Prostate gland (tissue), 2 donors: ENCODE measurements around the gene NALF2. TPM values are rescaled to one million over a fixed set of nuclear protein-coding genes. Genes with fewer than 3 reads are reported as not detected.

ENCODE experiments used
- DNase-seq: peaks from one replicate; pipeline ENCODE4 v3.0.0-alpha.2; 2019; ENCODE audit warnings: low spot score
- H3K27ac ChIP-seq, 2 donors: fragments of 200-600 bp; sonication (generic); 2 replicates each; pipeline ENCODE4 v1.5.1; 2017 to 2019
- H3K27me3 ChIP-seq: fragments of 200-600 bp; sonication (generic); replicated peaks from 2 replicates; pipeline ENCODE4 v1.5.1; 2019; ENCODE audit not compliant: insufficient read depth
- H3K36me3 ChIP-seq, 2 donors: fragments of 200-600 bp; sonication (generic); 1 replicate in 1 of 2; 2 replicates in 1 of 2; pipeline versions ENCODE4 v1.5.1 to v1.8.1; 2017 to 2019
- H3K4me1 ChIP-seq: fragments of 200-600 bp; sonication (generic); replicated peaks from 2 replicates; pipeline ENCODE4 v1.5.1; 2019
- H3K4me3 ChIP-seq, 2 donors: fragments of 200-600 bp; sonication (generic); 2 replicates each; pipeline ENCODE4 v1.5.1; 2017 to 2019
- H3K9me3 ChIP-seq: fragments of 200-600 bp; sonication (generic); 2 replicates; pipeline ENCODE4 v1.5.1; 2017
- CTCF ChIP-seq, 4 experiments: fragments of 200-600 bp in 2 of 4; fragments of 450-650 bp in 2 of 4; sonication (generic) in 2 of 4; IDR thresholded peaks; 1 replicate in 3 of 4; 2 replicates in 1 of 4; pipeline ENCODE4 v1.5.1; 2016 to 2019; ENCODE audit warnings: antibody characterized with exemption in 4 of 4, mild to moderate bottlenecking in 2 of 4, moderate library complexity in 2 of 4
- POLR2A ChIP-seq: fragments of 450-650 bp; IDR thresholded peaks from one replicate; pipeline ENCODE4 v1.6.1; 2016; ENCODE audit warnings: antibody characterized with exemption, mild to moderate bottlenecking
- POLR2AphosphoS5 ChIP-seq: sonication (generic); formaldehyde crosslinking; IDR thresholded peaks from one replicate; pipeline ENCODE4 v1.6.1; 2017; ENCODE audit warnings: antibody characterized with exemption
- WGBS: methylation state at CpG from one replicate; pipeline ENCODE4 v1.1.5; 2018; 5-methylcytosine and 5-hydroxymethylcytosine counted together
- intact Hi-C: fragments of 100-400 bp; cut with DNase I; formaldehyde crosslinking; loops from one replicate; pipeline ENCODE4 v1.14.2; 2022
- total RNA-seq, 2 donors: library from RNA; depleted of rRNA; stranded (reverse); fragments of >200 nt; gene quantifications; one replicate each; pipeline ENCODE4 v1.1.0, GENCODE V29; 2016

NALF2 gene
- total RNA-seq, 2 donors from 2014 or later, result 2.1 to 2.2 TPM

- Histone ChIP-seq H3K4me3 (no peak overlapping the region), H3K27me3 (no peaks in the 10 kb centered on the region), H3K4me1 (no peaks in the 10 kb centered on the region), H3K36me3 (no peaks in the 10 kb centered on the region), H3K27ac (no peak overlapping the region), H3K9me3 (no peaks in the 10 kb centered on the region)
- no peak for DNase-seq
- intact Hi-C loops, result no loop called here
- WGBS, result 100% methylated on average over 3 of the region's 5 CpGs
- TF ChIP-seq CTCF (IDR thresholded peaks at IDR 0.05), result no peak
- TF ChIP-seq POLR2AphosphoS5, result no peak
- no peak for TF ChIP-seq POLR2A
Measured at GRCh38 chrX:69546978-69547377, 42.9 kb downstream of the NALF2 start.

GRCh38 chrX:69551421-69552009 lies 47.4 kb downstream of the NALF2 start:
- TF ChIP-seq POLR2A, result no peak
- TF ChIP-seq POLR2AphosphoS5, result no peak
- no peak for TF ChIP-seq CTCF (IDR thresholded peaks at IDR 0.05)
- no peak for DNase-seq
- no peaks in the 10 kb centered on the region for H3K4me1 ChIP-seq
- no peaks in the 10 kb centered on the region for H3K9me3 ChIP-seq
- H3K27me3 ChIP-seq, result no peaks in the 10 kb centered on the region
- WGBS, result 65% methylated on average over 7 of the region's 7 CpGs
- H3K36me3 ChIP-seq, result no peaks in the 10 kb centered on the region
- no peak overlapping the region for H3K4me3 ChIP-seq
- intact Hi-C loops, result no loop called here
- no peak overlapping the region for H3K27ac ChIP-seq

- Histone ChIP-seq H3K9me3 (no peaks in the 10 kb centered on the region), H3K36me3 (no peaks in the 10 kb centered on the region), H3K27ac (no peak overlapping the region), H3K4me1 (no peaks in the 10 kb centered on the region), H3K27me3 (no peaks in the 10 kb centered on the region), H3K4me3 (no peak overlapping the region)
- 84% methylated on average over 2 of the region's 4 CpGs for WGBS
- TF ChIP-seq POLR2AphosphoS5 (no peak), POLR2A (no peak), CTCF (IDR thresholded peaks at IDR 0.05) (no peak)
- intact Hi-C loops, result no loop called here
- no peak for DNase-seq
Measured at GRCh38 chrX:69552512-69552911, 48.4 kb downstream of the NALF2 start.

Other genes starting within 250 kb of the NALF2 start
- gene EDA, start 111.8 kb downstream of the NALF2 start, total RNA-seq, result 10 to 100 TPM in 1 of 2 donors, 1 to 10 TPM in 1; 8.1 to 10.1 TPM